IPS-20b (cell line): ENCODE results near the gene ITPR2.

ENCODE experiments used
- H3K27ac ChIP-seq: one replicate; pipeline ENCODE4 v1.5.1; 2013; ENCODE audit warnings: low read length
- H3K27me3 ChIP-seq: 2 replicates; pipeline ENCODE4 v1.6.1; 2013; ENCODE audit warnings: mild to moderate bottlenecking, low read length, inconsistent platforms; ENCODE audit not compliant: insufficient read depth
- H3K36me3 ChIP-seq: 2 replicates; pipeline ENCODE4 v1.6.1; 2013; ENCODE audit warnings: low read depth, mild to moderate bottlenecking, inconsistent platforms, low read length, moderate library complexity; ENCODE audit not compliant: insufficient read depth
- H3K4me1 ChIP-seq: 2 replicates; pipeline ENCODE4 v1.6.1; 2013; ENCODE audit warnings: mild to moderate bottlenecking, control low read depth, inconsistent platforms, low read length, moderate library complexity; ENCODE audit not compliant: insufficient read depth
- H3K4me3 ChIP-seq: 2 replicates; pipeline ENCODE4 v1.5.1; 2013; ENCODE audit warnings: mild to moderate bottlenecking, low read length, inconsistent platforms
- H3K9ac ChIP-seq: 2 replicates; pipeline ENCODE4 v1.6.1; 2013; ENCODE audit warnings: low read depth, mild to moderate bottlenecking, inconsistent platforms, low read length, moderate library complexity
- H3K9me3 ChIP-seq: 2 replicates; pipeline ENCODE4 v1.6.1; 2013; ENCODE audit warnings: mild to moderate bottlenecking, low read depth, low read length, inconsistent platforms; ENCODE audit not compliant: insufficient read depth

The ITPR2 gene

GRCh38 chr12:26813812-26814211, 19.2 kb downstream of the ITPR2 start:
- Histone ChIP-seq H3K9me3 (no peaks in the 10 kb centered on the region), H3K4me1 (no peaks in the 10 kb centered on the region), H3K36me3 (no peaks in the 10 kb centered on the region), H3K9ac (no peak overlapping the region), H3K4me3 (no peak overlapping the region), H3K27ac (no peak overlapping the region), H3K27me3 (no peaks in the 10 kb centered on the region)

DNA sequence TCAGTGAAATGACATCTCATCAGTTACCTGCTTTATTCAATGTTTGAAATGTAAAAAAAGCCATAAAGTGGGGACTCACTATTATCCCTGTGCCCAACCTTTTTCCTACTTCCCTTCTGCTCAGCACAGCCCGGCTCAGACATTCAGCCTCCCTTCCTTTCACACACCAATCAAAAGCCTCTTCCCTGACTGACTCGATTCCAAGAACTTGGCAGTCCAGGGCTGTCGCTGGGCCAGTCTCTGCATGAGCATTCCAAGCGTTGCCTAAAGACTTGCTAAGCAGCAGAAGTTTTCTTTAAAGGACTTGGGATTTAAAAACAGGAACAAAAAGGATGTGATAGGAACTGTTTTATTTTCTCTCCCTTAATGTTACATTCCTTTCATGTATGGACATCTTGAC, 22.7 kb downstream of the ITPR2 start:
- Histone ChIP-seq H3K9me3 (no peaks in the 10 kb centered on the region), H3K9ac (no peak overlapping the region), H3K27me3 (no peaks in the 10 kb centered on the region), H3K4me3 (no peak overlapping the region), H3K4me1 (no peaks in the 10 kb centered on the region), H3K27ac (no peak overlapping the region), H3K36me3 (no peaks in the 10 kb centered on the region)

DNA sequence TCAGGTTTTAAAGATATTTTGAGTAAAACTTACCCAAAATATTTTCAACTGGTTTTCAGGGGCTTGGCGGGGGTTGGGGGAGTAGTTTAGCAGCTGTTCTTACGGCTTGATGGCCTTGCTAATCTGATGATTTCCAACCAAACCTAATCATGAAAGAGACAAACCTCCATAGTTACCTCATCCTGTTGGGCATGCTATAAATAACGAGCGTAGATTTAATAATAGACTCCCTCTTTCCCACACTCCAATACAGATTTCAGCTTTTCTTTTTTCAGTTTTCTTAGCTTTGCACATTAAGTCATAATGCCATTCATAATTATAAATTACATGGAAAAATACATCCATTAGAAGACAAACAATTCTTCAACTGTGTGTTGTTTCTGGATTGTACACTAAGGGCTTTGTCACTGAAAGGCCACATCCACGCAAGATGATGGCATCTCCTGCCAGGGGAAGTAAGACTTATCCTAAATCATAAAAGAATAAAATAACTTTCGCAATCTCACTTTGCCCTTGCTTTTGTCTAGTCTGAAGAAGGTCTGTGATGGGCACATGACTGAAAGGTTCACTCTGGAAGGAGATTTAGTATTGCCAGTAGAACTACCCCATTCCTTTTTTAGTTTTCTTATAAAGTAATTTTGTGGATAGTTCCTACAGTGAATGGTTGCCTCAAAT, 23.2 kb downstream of the ITPR2 start:
- Histone ChIP-seq H3K9ac (no peak overlapping the region), H3K36me3 (no peaks in the 10 kb centered on the region), H3K4me1 (no peaks in the 10 kb centered on the region), H3K27ac (no peak overlapping the region), H3K27me3 (no peaks in the 10 kb centered on the region), H3K9me3 (no peaks in the 10 kb centered on the region), H3K4me3 (no peak overlapping the region)

- Histone ChIP-seq H3K9ac (no peak overlapping the region), H3K27me3 (no peaks in the 10 kb centered on the region), H3K27ac (no peak overlapping the region), H3K36me3 (no peaks in the 10 kb centered on the region), H3K9me3 (no peaks in the 10 kb centered on the region), H3K4me3 (no peak overlapping the region), H3K4me1 (no peaks in the 10 kb centered on the region)
These were observed 24.1 kb downstream of the ITPR2 start for GRCh38 chr12:26808766-26809476.

GRCh38 chr12:26807292-26807691, 25.7 kb downstream of the ITPR2 start:
- Histone ChIP-seq H3K36me3 (no peaks in the 10 kb centered on the region), H3K9ac (no peak overlapping the region), H3K4me3 (no peak overlapping the region), H3K27ac (no peak overlapping the region), H3K27me3 (no peaks in the 10 kb centered on the region), H3K4me1 (no peaks in the 10 kb centered on the region), H3K9me3 (no peaks in the 10 kb centered on the region)

DNA sequence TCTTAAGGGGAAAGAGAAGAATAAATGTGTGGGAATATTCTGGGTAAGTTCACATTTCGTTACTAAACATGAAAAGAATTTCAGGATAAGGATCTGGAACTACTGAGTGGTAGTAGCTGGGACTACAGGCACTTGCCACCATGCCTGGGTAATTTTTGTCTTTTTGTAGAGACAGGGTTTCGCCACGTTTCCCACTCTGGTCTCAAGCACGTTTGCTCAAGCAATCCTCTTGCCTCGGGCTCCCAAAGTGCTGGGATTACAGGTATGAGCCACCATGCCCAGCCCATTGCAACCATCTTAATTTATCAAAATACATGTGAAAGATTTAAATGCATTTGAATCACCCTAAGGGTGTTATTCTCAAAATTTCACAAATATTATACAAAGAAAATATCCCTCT, 26.4 kb downstream of the ITPR2 start:
- no peaks in the 10 kb centered on the region for H3K27me3 ChIP-seq
- H3K27ac ChIP-seq = no peak overlapping the region
- H3K4me1 ChIP-seq = no peaks in the 10 kb centered on the region
- H3K36me3 ChIP-seq = no peaks in the 10 kb centered on the region
- H3K9me3 ChIP-seq = no peaks in the 10 kb centered on the region
- H3K4me3 ChIP-seq = no peak overlapping the region
- H3K9ac ChIP-seq = no peak overlapping the region

DNA sequence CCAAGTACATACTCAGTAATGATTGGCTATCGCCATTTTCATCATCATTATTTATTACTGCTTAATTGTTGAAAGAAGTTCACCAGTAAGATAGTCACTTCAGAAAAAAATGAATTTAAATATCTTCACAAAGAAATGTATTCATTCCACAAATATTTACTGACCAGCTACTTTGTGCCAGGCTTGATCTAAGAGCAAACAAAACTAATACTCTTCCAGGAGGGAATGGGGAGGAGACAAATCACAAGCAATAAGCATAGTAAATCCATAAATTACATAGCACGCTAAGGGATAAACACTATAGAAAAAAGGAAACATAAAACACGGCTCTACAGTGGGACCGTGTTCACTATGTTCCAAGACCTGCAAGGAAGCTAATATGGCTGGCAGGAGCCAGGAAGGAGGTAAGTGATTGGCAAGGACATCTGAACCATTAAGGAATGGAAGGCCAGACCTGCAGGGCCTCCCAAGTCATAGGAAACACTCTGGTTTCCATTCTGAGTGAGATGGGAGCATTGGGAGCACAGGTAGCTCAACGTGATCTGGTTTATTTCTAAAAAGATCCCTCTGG, 27.5 kb downstream of the ITPR2 start:
- no peak overlapping the region for H3K9ac ChIP-seq
- H3K4me3 ChIP-seq = no peak overlapping the region
- H3K27ac ChIP-seq = no peak overlapping the region
- no peaks in the 10 kb centered on the region for H3K27me3 ChIP-seq
- no peaks in the 10 kb centered on the region for H3K36me3 ChIP-seq
- no peaks in the 10 kb centered on the region for H3K9me3 ChIP-seq
- no peaks in the 10 kb centered on the region for H3K4me1 ChIP-seq

GRCh38 chr12:26803552-26803951, 29.4 kb downstream of the ITPR2 start:
- Histone ChIP-seq H3K4me1 (no peaks in the 10 kb centered on the region), H3K9me3 (no peaks in the 10 kb centered on the region), H3K4me3 (no peak overlapping the region), H3K36me3 (no peaks in the 10 kb centered on the region), H3K9ac (no peak overlapping the region), H3K27ac (no peak overlapping the region), H3K27me3 (no peaks in the 10 kb centered on the region)

DNA sequence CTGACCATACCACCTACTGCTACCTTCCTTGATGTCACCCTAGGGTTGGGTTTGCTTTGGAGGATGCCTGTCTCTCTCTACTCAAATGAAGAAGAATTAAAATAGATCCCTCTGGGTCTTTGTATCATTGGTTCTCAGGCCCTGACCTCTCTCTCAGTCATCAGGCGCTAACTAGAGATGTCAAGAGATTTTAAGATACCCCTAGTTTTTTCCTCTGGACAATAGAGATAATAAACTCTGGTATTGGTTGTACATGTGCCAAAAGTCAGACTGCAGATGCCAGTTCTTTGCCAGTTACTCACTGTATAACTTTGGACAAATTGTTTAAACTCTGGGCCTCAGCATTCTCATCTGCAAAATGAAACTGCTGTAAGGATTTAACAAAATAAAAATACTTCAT, 31.5 kb downstream of the ITPR2 start:
- no peak overlapping the region for H3K27ac ChIP-seq
- no peak overlapping the region for H3K9ac ChIP-seq
- H3K9me3 ChIP-seq = no peaks in the 10 kb centered on the region
- H3K36me3 ChIP-seq = no peaks in the 10 kb centered on the region
- H3K27me3 ChIP-seq = no peaks in the 10 kb centered on the region
- H3K4me1 ChIP-seq = no peaks in the 10 kb centered on the region
- no peak overlapping the region for H3K4me3 ChIP-seq

DNA sequence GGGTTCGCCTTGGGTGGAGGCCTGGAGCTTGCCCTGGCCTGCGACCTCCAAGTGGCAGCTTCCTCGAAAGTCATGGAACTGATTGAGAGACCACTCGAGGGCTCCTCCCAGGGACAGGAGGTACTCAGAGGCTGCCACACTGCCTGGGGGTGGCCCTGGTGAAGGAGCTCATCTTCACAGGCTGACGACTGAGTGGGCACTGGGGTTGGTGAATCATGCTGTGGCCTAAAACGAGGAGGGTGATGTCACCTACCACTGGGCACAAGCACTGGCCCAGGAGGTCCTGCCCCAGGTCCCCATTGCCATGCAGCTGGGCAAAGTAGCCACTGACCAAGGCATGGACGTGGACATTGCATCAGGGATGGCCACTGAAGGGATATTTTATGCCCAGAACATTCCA, 32.1 kb downstream of the ITPR2 start:
- Histone ChIP-seq H3K27me3 (no peaks in the 10 kb centered on the region), H3K9me3 (no peaks in the 10 kb centered on the region), H3K36me3 (no peaks in the 10 kb centered on the region), H3K4me3 (no peak overlapping the region), H3K4me1 (no peaks in the 10 kb centered on the region), H3K9ac (no peak overlapping the region), H3K27ac (no peak overlapping the region)

- Histone ChIP-seq H3K27me3 (no peaks in the 10 kb centered on the region), H3K9me3 (no peaks in the 10 kb centered on the region), H3K4me1 (no peaks in the 10 kb centered on the region), H3K9ac (no peak overlapping the region), H3K36me3 (no peaks in the 10 kb centered on the region), H3K4me3 (no peak overlapping the region), H3K27ac (no peak overlapping the region)
These were observed 32.6 kb downstream of the ITPR2 start for GRCh38 chr12:26800347-26800746.

DNA sequence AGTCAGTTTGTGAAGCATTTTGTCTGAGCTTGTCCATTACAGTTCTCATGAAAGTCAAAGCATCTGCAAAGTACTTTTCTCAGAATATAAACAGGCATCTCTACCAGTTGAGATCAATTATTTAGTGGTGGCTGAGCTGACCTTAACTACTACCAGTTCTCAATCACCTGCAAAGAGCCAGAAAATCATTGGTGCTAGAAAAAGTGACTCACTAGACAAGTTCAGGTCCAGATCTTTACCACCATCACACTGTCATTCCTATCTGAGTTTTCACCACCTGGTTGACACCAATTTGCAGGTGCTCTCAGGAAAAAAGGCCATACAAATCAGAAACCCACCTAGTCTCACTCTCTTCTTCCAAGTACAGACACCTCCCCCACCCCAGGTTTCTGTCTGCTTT, 33.3 kb downstream of the ITPR2 start:
- no peaks in the 10 kb centered on the region for H3K4me1 ChIP-seq
- no peaks in the 10 kb centered on the region for H3K9me3 ChIP-seq
- no peak overlapping the region for H3K27ac ChIP-seq
- H3K27me3 ChIP-seq = no peaks in the 10 kb centered on the region
- no peak overlapping the region for H3K4me3 ChIP-seq
- no peak overlapping the region for H3K9ac ChIP-seq
- H3K36me3 ChIP-seq = no peaks in the 10 kb centered on the region
